Measurements from ENCODE around the gene C1orf116.

Gene C1orf116

GRCh38 chr1:207071426-207071825 is 38.9 kb upstream of the C1orf116 start:
- WGBS: 93% methylated on average over 6 of the region's 6 CpGs
- H3K4me1 ChIP-seq (ENCODE audit: insufficient read depth, low read length): no peaks in the 10 kb centered on the region
- H3K4me3 ChIP-seq (ENCODE audit: low read length): no peak overlapping the region
- H3K27me3 ChIP-seq (ENCODE audit: insufficient read depth, low read length): no peaks in the 10 kb centered on the region
- no peaks in the 10 kb centered on the region for H3K9me3 ChIP-seq (ENCODE audit: insufficient read depth, low read depth, low read length)
- H3K27ac ChIP-seq (ENCODE audit: low read depth, low read length): no peak overlapping the region
- no peak overlapping the region for H3K9ac ChIP-seq (ENCODE audit: low read depth, low read length)
- peaks cover 44% of the 10 kb centered on the region for H3K36me3 ChIP-seq (ENCODE audit: insufficient read depth, low read length)

GRCh38 chr1:207070811-207071210 is 38.3 kb upstream of the C1orf116 start:
- no peaks in the 10 kb centered on the region for H3K27me3 ChIP-seq (ENCODE audit: insufficient read depth, low read length)

GRCh38 chr1:207069858-207070506 is 37.4 kb upstream of the C1orf116 start:
- Histone ChIP-seq H3K36me3 (ENCODE audit: insufficient read depth, low read length) (peaks cover 56% of the 10 kb centered on the region), H3K27ac (ENCODE audit: low read depth, low read length) (no peak overlapping the region), H3K9ac (ENCODE audit: low read depth, low read length) (no peak overlapping the region), H3K27me3 (ENCODE audit: insufficient read depth, low read length) (no peaks in the 10 kb centered on the region), H3K4me3 (ENCODE audit: low read length) (no peak overlapping the region), H3K4me1 (ENCODE audit: insufficient read depth, low read length) (no peaks in the 10 kb centered on the region), H3K9me3 (ENCODE audit: insufficient read depth, low read depth, low read length) (no peaks in the 10 kb centered on the region)
- WGBS: 93% methylated on average over 5 of the region's 5 CpGs

More at GRCh38 chr1:207070811-207071210, 38.3 kb upstream of the C1orf116 start:
- Histone ChIP-seq H3K9me3 (ENCODE audit: insufficient read depth, low read depth, low read length) (no peaks in the 10 kb centered on the region), H3K36me3 (ENCODE audit: insufficient read depth, low read length) (peaks cover 49% of the 10 kb centered on the region), H3K4me3 (ENCODE audit: low read length) (no peak overlapping the region), H3K27ac (ENCODE audit: low read depth, low read length) (no peak overlapping the region), H3K9ac (ENCODE audit: low read depth, low read length) (no peak overlapping the region), H3K4me1 (ENCODE audit: insufficient read depth, low read length) (no peaks in the 10 kb centered on the region)
- WGBS: 93% methylated on average over 4 of the region's 4 CpGs

GRCh38 chr1:207069061-207069460 is 36.5 kb upstream of the C1orf116 start:
- no peak overlapping the region for H3K27ac ChIP-seq (ENCODE audit: low read depth, low read length)

GRCh38 chr1:207067665-207068064 is 35.1 kb upstream of the C1orf116 start:
- Histone ChIP-seq H3K4me3 (ENCODE audit: low read length) (no peak overlapping the region), H3K4me1 (ENCODE audit: insufficient read depth, low read length) (no peaks in the 10 kb centered on the region), H3K9ac (ENCODE audit: low read depth, low read length) (no peak overlapping the region), H3K27ac (ENCODE audit: low read depth, low read length) (no peak overlapping the region), H3K27me3 (ENCODE audit: insufficient read depth, low read length) (no peaks in the 10 kb centered on the region), H3K36me3 (ENCODE audit: insufficient read depth, low read length) (peaks cover 75% of the 10 kb centered on the region), H3K9me3 (ENCODE audit: insufficient read depth, low read depth, low read length) (no peaks in the 10 kb centered on the region)
- WGBS: 82% methylated on average over 5 of the region's 5 CpGs

More at GRCh38 chr1:207069061-207069460, 36.5 kb upstream of the C1orf116 start:
- Histone ChIP-seq H3K9me3 (ENCODE audit: insufficient read depth, low read depth, low read length) (no peaks in the 10 kb centered on the region), H3K4me3 (ENCODE audit: low read length) (no peak overlapping the region), H3K9ac (ENCODE audit: low read depth, low read length) (no peak overlapping the region), H3K36me3 (ENCODE audit: insufficient read depth, low read length) (peaks cover 61% of the 10 kb centered on the region), H3K4me1 (ENCODE audit: insufficient read depth, low read length) (no peaks in the 10 kb centered on the region), H3K27me3 (ENCODE audit: insufficient read depth, low read length) (no peaks in the 10 kb centered on the region)
- 91% methylated on average over 3 of the region's 3 CpGs for WGBS

- H3K4me3 ChIP-seq (ENCODE audit: low read length): no peak overlapping the region
- no peaks in the 10 kb centered on the region for H3K9me3 ChIP-seq (ENCODE audit: insufficient read depth, low read depth, low read length)
- WGBS: 95% methylated on average over 3 of the region's 3 CpGs
- H3K36me3 ChIP-seq (ENCODE audit: insufficient read depth, low read length): peaks cover 73% of the 10 kb centered on the region
- H3K27me3 ChIP-seq (ENCODE audit: insufficient read depth, low read length): no peaks in the 10 kb centered on the region
- H3K9ac ChIP-seq (ENCODE audit: low read depth, low read length): no peak overlapping the region
- no peaks in the 10 kb centered on the region for H3K4me1 ChIP-seq (ENCODE audit: insufficient read depth, low read length)
- H3K27ac ChIP-seq (ENCODE audit: low read depth, low read length): no peak overlapping the region
These were observed 34.6 kb upstream of the C1orf116 start for GRCh38 chr1:207067185-207067584.

GRCh38 chr1:207064561-207064960 is 32.0 kb upstream of the C1orf116 start:
- H3K27me3 ChIP-seq (ENCODE audit: insufficient read depth, low read length): no peaks in the 10 kb centered on the region
- no peaks in the 10 kb centered on the region for H3K9me3 ChIP-seq (ENCODE audit: insufficient read depth, low read depth, low read length)
- H3K27ac ChIP-seq (ENCODE audit: low read depth, low read length): no peak overlapping the region
- no peak overlapping the region for H3K4me3 ChIP-seq (ENCODE audit: low read length)
- no peaks in the 10 kb centered on the region for H3K4me1 ChIP-seq (ENCODE audit: insufficient read depth, low read length)
- peaks cover 57% of the 10 kb centered on the region for H3K36me3 ChIP-seq (ENCODE audit: insufficient read depth, low read length)
- 96% methylated on average over 8 of the region's 8 CpGs for WGBS
- H3K9ac ChIP-seq (ENCODE audit: low read depth, low read length): no peak overlapping the region

- no peak overlapping the region for H3K9ac ChIP-seq (ENCODE audit: low read depth, low read length)
- H3K27ac ChIP-seq (ENCODE audit: low read depth, low read length): no peak overlapping the region
- no peaks in the 10 kb centered on the region for H3K9me3 ChIP-seq (ENCODE audit: insufficient read depth, low read depth, low read length)
- no peaks in the 10 kb centered on the region for H3K27me3 ChIP-seq (ENCODE audit: insufficient read depth, low read length)
- peaks cover 45% of the 10 kb centered on the region for H3K36me3 ChIP-seq (ENCODE audit: insufficient read depth, low read length)
- WGBS: 98% methylated on average over 5 of the region's 5 CpGs
- peaks cover 4% of the 10 kb centered on the region; the same call in 1 of the 2 replicates for H3K4me1 ChIP-seq (ENCODE audit: insufficient read depth, low read length)
- H3K4me3 ChIP-seq (ENCODE audit: low read length): no peak overlapping the region
These were observed 30.5 kb upstream of the C1orf116 start for GRCh38 chr1:207063014-207063413.

- WGBS: 88% methylated on average over 1 of the region's 1 CpG
- H3K36me3 ChIP-seq (ENCODE audit: insufficient read depth, low read length): peaks cover 35% of the 10 kb centered on the region
These were observed 29.5 kb upstream of the C1orf116 start for GRCh38 chr1:207062058-207062457.

GRCh38 chr1:207060596-207060995 is 28.0 kb upstream of the C1orf116 start:
- Histone ChIP-seq H3K36me3 (ENCODE audit: insufficient read depth, low read length) (peaks cover 28% of the 10 kb centered on the region), H3K9ac (ENCODE audit: low read depth, low read length) (no peak overlapping the region), H3K9me3 (ENCODE audit: insufficient read depth, low read depth, low read length) (no peaks in the 10 kb centered on the region), H3K27me3 (ENCODE audit: insufficient read depth, low read length) (no peaks in the 10 kb centered on the region), H3K4me1 (ENCODE audit: insufficient read depth, low read length) (peaks cover 4% of the 10 kb centered on the region; the same call in 1 of the 2 replicates), H3K4me3 (ENCODE audit: low read length) (no peak overlapping the region), H3K27ac (ENCODE audit: low read depth, low read length) (no peak overlapping the region)
- 89% methylated on average over 3 of the region's 3 CpGs for WGBS

More at GRCh38 chr1:207062058-207062457, 29.5 kb upstream of the C1orf116 start:
- H3K27me3 ChIP-seq (ENCODE audit: insufficient read depth, low read length): no peaks in the 10 kb centered on the region
- H3K9me3 ChIP-seq (ENCODE audit: insufficient read depth, low read depth, low read length): no peaks in the 10 kb centered on the region
- H3K9ac ChIP-seq (ENCODE audit: low read depth, low read length): no peak overlapping the region
- H3K4me1 ChIP-seq (ENCODE audit: insufficient read depth, low read length): peaks cover 4% of the 10 kb centered on the region; the same call in 1 of the 2 replicates
- H3K27ac ChIP-seq (ENCODE audit: low read depth, low read length): no peak overlapping the region
- H3K4me3 ChIP-seq (ENCODE audit: low read length): no peak overlapping the region

GRCh38 chr1:207059881-207060280 is 27.3 kb upstream of the C1orf116 start:
- Histone ChIP-seq H3K9ac (ENCODE audit: low read depth, low read length) (no peak overlapping the region), H3K4me1 (ENCODE audit: insufficient read depth, low read length) (peaks cover 4% of the 10 kb centered on the region; the same call in 1 of the 2 replicates), H3K36me3 (ENCODE audit: insufficient read depth, low read length) (peaks cover 22% of the 10 kb centered on the region), H3K4me3 (ENCODE audit: low read length) (no peak overlapping the region), H3K27me3 (ENCODE audit: insufficient read depth, low read length) (no peaks in the 10 kb centered on the region), H3K9me3 (ENCODE audit: insufficient read depth, low read depth, low read length) (no peaks in the 10 kb centered on the region), H3K27ac (ENCODE audit: low read depth, low read length) (no peak overlapping the region)
- 92% methylated on average over 3 of the region's 4 CpGs for WGBS
